ENCODE data around the gene PPFIBP1. TPM values are rescaled to one million over a fixed set of nuclear protein-coding genes. Genes with fewer than 3 reads are reported as not detected.
"Not testable (repeated sequence)": the region's sequence is repeated elsewhere in the genome, so short reads cannot be mapped to it uniquely, and the experiment has no call there.

Gene PPFIBP1
- polyA plus RNA-seq, 1 of the 3 experiments (the other 2 are of a cell fraction), result 55.0 TPM

DNA sequence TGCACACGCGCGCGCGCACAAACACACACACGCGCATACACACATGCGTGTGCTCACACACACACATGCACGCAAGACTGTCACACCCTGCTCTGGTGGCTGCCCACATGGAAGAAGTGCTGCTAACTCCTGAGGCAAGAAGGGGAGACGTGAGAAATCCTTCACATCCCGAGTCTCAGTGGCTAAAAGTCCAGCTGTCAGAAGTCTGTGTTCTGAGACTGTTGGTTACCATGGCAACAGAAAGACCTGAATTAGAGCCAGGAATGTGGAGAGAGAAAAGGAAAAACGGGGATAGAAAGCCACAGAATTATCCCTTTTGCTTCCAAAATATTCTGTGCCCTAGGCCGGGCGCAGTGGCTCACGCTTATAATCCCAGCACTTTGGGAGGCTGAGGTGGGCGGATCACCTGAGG lies 71.2 kb downstream of the PPFIBP1 start:
- H3K9me2 ChIP-seq, result no peaks in the 10 kb centered on the region
- peak overlapping the region in 1 of 2 experiments; percentile 18; a peak in 1 of 4 replicates for H3K4me3 ChIP-seq (ENCODE audit: low read depth in 2 of 2, low read length in 1 of 2)
- peaks cover 0 to 13% of the 10 kb centered on the region in 2 experiments for H3K36me3 ChIP-seq (replicated peaks in 1 of 2; ENCODE audit: control insufficient read depth in 1 of 2, insufficient read depth in 2 of 2, low read length in 1 of 2)
- TF ChIP-seq GATA2 (CRISPR knock-in tag; IDR thresholded peaks at IDR 0.05), result no peak
- no peak for TF ChIP-seq TAF1 (IDR thresholded peaks at IDR 0.05; ENCODE audit: borderline replicate concordance, low read depth, low read length)
- TF ChIP-seq RAD21 (IDR thresholded peaks at IDR 0.05; ENCODE audit: low read length), result no peak
- peak; percentile 72 for TF ChIP-seq RFX5 (IDR thresholded peaks at IDR 0.05; ENCODE audit: low read length)
- TF ChIP-seq, protein P1, sequence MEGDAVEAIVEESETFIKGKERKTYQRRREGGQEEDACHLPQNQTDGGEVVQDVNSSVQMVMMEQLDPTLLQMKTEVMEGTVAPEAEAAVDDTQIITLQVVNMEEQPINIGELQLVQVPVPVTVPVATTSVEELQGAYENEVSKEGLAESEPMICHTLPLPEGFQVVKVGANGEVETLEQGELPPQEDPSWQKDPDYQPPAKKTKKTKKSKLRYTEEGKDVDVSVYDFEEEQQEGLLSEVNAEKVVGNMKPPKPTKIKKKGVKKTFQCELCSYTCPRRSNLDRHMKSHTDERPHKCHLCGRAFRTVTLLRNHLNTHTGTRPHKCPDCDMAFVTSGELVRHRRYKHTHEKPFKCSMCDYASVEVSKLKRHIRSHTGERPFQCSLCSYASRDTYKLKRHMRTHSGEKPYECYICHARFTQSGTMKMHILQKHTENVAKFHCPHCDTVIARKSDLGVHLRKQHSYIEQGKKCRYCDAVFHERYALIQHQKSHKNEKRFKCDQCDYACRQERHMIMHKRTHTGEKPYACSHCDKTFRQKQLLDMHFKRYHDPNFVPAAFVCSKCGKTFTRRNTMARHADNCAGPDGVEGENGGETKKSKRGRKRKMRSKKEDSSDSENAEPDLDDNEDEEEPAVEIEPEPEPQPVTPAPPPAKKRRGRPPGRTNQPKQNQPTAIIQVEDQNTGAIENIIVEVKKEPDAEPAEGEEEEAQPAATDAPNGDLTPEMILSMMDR (IDR thresholded peaks at IDR 0.05), result no peak
- no peak for TF ChIP-seq EP300 (IDR thresholded peaks at IDR 0.05; ENCODE audit: borderline replicate concordance in 1 of 2, low read depth in 1 of 2, low read length in 1 of 2)
- peak; percentile 56 for TF ChIP-seq MXI1 (IDR thresholded peaks at IDR 0.05; ENCODE audit: low read depth, low read length)
- TF ChIP-seq GABPA (IDR thresholded peaks at IDR 0.05; ENCODE audit: low read depth), result no peak
- TF ChIP-seq, protein P2, sequence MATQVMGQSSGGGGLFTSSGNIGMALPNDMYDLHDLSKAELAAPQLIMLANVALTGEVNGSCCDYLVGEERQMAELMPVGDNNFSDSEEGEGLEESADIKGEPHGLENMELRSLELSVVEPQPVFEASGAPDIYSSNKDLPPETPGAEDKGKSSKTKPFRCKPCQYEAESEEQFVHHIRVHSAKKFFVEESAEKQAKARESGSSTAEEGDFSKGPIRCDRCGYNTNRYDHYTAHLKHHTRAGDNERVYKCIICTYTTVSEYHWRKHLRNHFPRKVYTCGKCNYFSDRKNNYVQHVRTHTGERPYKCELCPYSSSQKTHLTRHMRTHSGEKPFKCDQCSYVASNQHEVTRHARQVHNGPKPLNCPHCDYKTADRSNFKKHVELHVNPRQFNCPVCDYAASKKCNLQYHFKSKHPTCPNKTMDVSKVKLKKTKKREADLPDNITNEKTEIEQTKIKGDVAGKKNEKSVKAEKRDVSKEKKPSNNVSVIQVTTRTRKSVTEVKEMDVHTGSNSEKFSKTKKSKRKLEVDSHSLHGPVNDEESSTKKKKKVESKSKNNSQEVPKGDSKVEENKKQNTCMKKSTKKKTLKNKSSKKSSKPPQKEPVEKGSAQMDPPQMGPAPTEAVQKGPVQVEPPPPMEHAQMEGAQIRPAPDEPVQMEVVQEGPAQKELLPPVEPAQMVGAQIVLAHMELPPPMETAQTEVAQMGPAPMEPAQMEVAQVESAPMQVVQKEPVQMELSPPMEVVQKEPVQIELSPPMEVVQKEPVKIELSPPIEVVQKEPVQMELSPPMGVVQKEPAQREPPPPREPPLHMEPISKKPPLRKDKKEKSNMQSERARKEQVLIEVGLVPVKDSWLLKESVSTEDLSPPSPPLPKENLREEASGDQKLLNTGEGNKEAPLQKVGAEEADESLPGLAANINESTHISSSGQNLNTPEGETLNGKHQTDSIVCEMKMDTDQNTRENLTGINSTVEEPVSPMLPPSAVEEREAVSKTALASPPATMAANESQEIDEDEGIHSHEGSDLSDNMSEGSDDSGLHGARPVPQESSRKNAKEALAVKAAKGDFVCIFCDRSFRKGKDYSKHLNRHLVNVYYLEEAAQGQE (IDR thresholded peaks at IDR 0.05; ENCODE audit: low read depth, low read length), result no peak
- peak overlapping the region; percentile 54; the same call in 1 of the 2 replicates for H3K4me2 ChIP-seq
- peak; percentile 48 for DNase-seq
- no peaks in the 10 kb centered on the region for H3K9me3 ChIP-seq
- H3K27ac ChIP-seq (ENCODE audit: low read depth in 2 of 2, low read length in 1 of 2), result peak overlapping the region in 1 of 2 experiments; percentile 93; a peak in 2 of 4 replicates
- peaks cover 35% of the 10 kb centered on the region for H3F3A ChIP-seq (replicated peaks; ENCODE audit: insufficient read depth)
- H3K27me3 ChIP-seq (ENCODE audit: insufficient read depth), result no peaks in the 10 kb centered on the region
- peaks cover 97% of the 10 kb centered on the region for H3K79me2 ChIP-seq (ENCODE audit: insufficient read depth)
- peak overlapping the region; percentile 56; the same call in 1 of the 2 replicates for H3K9ac ChIP-seq
- ChIA-PET POLR2A (no interaction called here), CTCF (no interaction called here)
- no peak overlapping the region for H2AFZ ChIP-seq (ENCODE audit: low read depth)
- H4K20me1 ChIP-seq (ENCODE audit: insufficient read depth), result no peaks in the 10 kb centered on the region
- H3K4me1 ChIP-seq (ENCODE audit: control insufficient read depth in 1 of 2, insufficient read depth in 2 of 2, low read depth in 1 of 2, low read length in 1 of 2), result peaks cover 3 to 38% of the 10 kb centered on the region in 2 experiments; a peak in 3 of 4 replicates
- 66% methylated on average over 16 of the region's 16 CpGs for WGBS (ENCODE audit: low lambda C conversion rate)

DNA sequence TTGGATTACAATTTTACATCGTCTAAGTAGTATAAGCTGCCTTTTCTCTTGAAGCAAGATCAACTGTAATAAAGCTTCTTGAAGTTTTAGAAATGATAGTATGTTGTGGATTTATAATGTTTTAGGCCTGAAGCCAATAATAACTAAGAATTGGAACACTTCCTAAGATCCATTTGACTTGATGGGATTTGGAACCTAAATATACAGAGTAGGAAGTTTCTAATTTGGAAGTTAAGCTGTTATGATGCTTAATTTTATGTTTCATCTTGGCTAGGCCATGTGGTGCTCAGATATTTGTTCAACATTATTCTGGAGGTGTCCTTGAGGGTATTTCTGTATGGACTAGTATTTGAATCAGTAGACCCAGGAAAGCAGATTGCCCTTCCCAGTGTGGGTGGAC lies 74.9 kb downstream of the PPFIBP1 start:
- POLR2A ChIA-PET; H3K9me3 ChIP-seq; H4K20me1 ChIP-seq (ENCODE audit: insufficient read depth); DNase-seq; H3K9ac ChIP-seq; H3K4me3 ChIP-seq (ENCODE audit: low read depth in 2 of 2, low read length in 1 of 2); H3K9me2 ChIP-seq; H2AFZ ChIP-seq (ENCODE audit: low read depth); CTCF ChIA-PET; H3K27me3 ChIP-seq (ENCODE audit: insufficient read depth): not testable (repeated sequence)
- peak overlapping the region; percentile 33; the same call in 1 of the 2 replicates for H3K4me2 ChIP-seq
- H3K27ac ChIP-seq (ENCODE audit: low read depth in 2 of 2, low read length in 1 of 2), result peak overlapping the region in 1 of 2 experiments; percentile 68; a peak in 1 of 4 replicates
- H3F3A ChIP-seq (replicated peaks; ENCODE audit: insufficient read depth), result peaks cover 31% of the 10 kb centered on the region
- H3K36me3 ChIP-seq (replicated peaks in 1 of 2; ENCODE audit: control insufficient read depth in 1 of 2, insufficient read depth in 2 of 2, low read length in 1 of 2), result peaks cover 0 to 18% of the 10 kb centered on the region in 2 experiments
- 92% methylated on average over 1 of the region's 1 CpG for WGBS (ENCODE audit: low lambda C conversion rate)
- peaks cover 7 to 38% of the 10 kb centered on the region in 2 experiments for H3K4me1 ChIP-seq (ENCODE audit: control insufficient read depth in 1 of 2, insufficient read depth in 2 of 2, low read depth in 1 of 2, low read length in 1 of 2)
- peaks cover 97% of the 10 kb centered on the region for H3K79me2 ChIP-seq (ENCODE audit: insufficient read depth)

DNA sequence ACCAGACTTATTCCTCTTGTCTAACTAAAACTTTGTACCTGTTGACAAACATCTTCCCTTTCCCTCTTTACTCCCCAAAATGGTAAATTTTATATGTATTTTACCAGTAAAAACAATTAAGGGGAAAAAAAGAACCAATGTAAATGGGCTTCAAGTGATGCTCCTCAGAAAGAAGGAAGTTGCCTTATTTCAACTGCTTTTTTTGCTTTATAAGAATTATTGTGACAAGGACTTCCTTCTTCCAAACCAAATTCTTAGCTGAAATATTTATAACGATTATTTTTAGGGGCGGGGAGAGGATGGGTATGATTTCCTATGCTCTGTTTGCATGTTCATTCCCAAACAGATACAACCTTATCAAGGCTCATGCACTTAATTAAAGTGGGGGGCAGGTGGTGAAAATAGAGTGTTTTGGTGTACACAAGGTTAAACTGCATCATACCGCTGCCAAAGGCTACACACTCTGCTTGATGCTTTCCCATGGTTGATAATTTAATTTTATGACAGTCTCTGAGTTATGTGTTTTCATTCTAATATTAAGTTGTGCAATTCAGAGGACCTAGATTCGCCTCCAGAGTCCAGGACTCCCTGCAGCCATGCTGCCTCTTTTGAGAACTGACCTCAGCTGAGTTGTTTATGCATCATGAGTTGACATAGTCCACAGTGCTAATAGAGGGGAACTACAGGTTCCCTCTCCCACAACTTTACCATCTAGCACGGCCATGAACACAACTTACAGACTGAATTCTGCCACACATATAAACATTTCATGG lies 77.2 kb downstream of the PPFIBP1 start:
- H2AFZ ChIP-seq (ENCODE audit: low read depth); H3K9me3 ChIP-seq; H3K9me2 ChIP-seq; H3K4me3 ChIP-seq (ENCODE audit: low read depth in 2 of 2, low read length in 1 of 2); H3K9ac ChIP-seq; H4K20me1 ChIP-seq (ENCODE audit: insufficient read depth); POLR2A ChIA-PET; DNase-seq; CTCF ChIA-PET; H3K27me3 ChIP-seq (ENCODE audit: insufficient read depth); H3K4me2 ChIP-seq: not testable (repeated sequence)
- peaks cover 4 to 28% of the 10 kb centered on the region in 2 experiments; a peak in 3 of 4 replicates for H3K4me1 ChIP-seq (ENCODE audit: control insufficient read depth in 1 of 2, insufficient read depth in 2 of 2, low read depth in 1 of 2, low read length in 1 of 2)
- WGBS (ENCODE audit: low lambda C conversion rate), result 81% methylated on average over 5 of the region's 5 CpGs
- peaks cover 97% of the 10 kb centered on the region for H3K79me2 ChIP-seq (ENCODE audit: insufficient read depth)
- H3F3A ChIP-seq (replicated peaks; ENCODE audit: insufficient read depth), result peaks cover 27% of the 10 kb centered on the region
- H3K36me3 ChIP-seq (replicated peaks in 1 of 2; ENCODE audit: control insufficient read depth in 1 of 2, insufficient read depth in 2 of 2, low read length in 1 of 2), result peaks cover 0 to 25% of the 10 kb centered on the region in 2 experiments
- H3K27ac ChIP-seq (ENCODE audit: low read depth in 2 of 2, low read length in 1 of 2), result peak overlapping the region in 1 of 2 experiments; percentile 68; a peak in 2 of 4 replicates

Data from SK-N-SH (cell line).